Kidney epithelial cell (primary cell): Measurements from ENCODE around the gene MVB12B. TPM values are rescaled to one million over a fixed set of nuclear protein-coding genes. Genes with fewer than 3 reads are reported as not detected.

ENCODE experiments used
- DNase-seq: peaks from one replicate; pipeline ENCODE4 v3.0.0-alpha.2; 2010; ENCODE audit warnings: low read depth
- H3K27me3 ChIP-seq: 2 replicates; pipeline ENCODE4 v1.6.0; 2011; ENCODE audit warnings: low read length; ENCODE audit not compliant: control insufficient read depth, insufficient read depth
- H3K36me3 ChIP-seq: 2 replicates; pipeline ENCODE4 v1.5.1; 2011; ENCODE audit warnings: low read length; ENCODE audit not compliant: control insufficient read depth, insufficient read depth
- H3K4me3 ChIP-seq: 2 replicates; pipeline ENCODE4 v1.5.1; 2011; ENCODE audit warnings: low read depth, mild to moderate bottlenecking, control low read depth, low read length
- CTCF ChIP-seq: IDR thresholded peaks from 2 replicates; pipeline ENCODE4 v1.5.1; 2011; ENCODE audit warnings: mild to moderate bottlenecking, moderate library complexity, low read length, control low read depth, inconsistent platforms; ENCODE audit not compliant: insufficient read depth, poor library complexity, severe bottlenecking
- total RNA-seq: library from RNA; depleted of rRNA; stranded (reverse); fragments of >200 nt; gene quantifications from 2 replicates; pipeline ENCODE4 v1.2.3, GENCODE V29; 2015

MVB12B gene
- total RNA-seq, 1 donor from 2014 or later, result 13.1 TPM

- Histone ChIP-seq H3K4me3 (no peak overlapping the region), H3K27me3 (peaks cover 23% of the 10 kb centered on the region), H3K36me3 (no peaks in the 10 kb centered on the region)
- DNase-seq, result no peak
- no peak for TF ChIP-seq CTCF
Measured at GRCh38 chr9:126506361-126507317, 180.0 kb downstream of the MVB12B start.

- DNase-seq, result no peak
- no peak for TF ChIP-seq CTCF
- Histone ChIP-seq H3K27me3 (peaks cover 23% of the 10 kb centered on the region), H3K4me3 (no peak overlapping the region), H3K36me3 (no peaks in the 10 kb centered on the region)
Measured at GRCh38 chr9:126507318-126508109, 180.9 kb downstream of the MVB12B start.

- no peak overlapping the region for H3K4me3 ChIP-seq
- H3K27me3 ChIP-seq, result peaks cover 23% of the 10 kb centered on the region
- H3K36me3 ChIP-seq, result no peaks in the 10 kb centered on the region
- no peak for TF ChIP-seq CTCF
- DNase-seq, result no peak
Measured at GRCh38 chr9:126508171-126508591, 181.6 kb downstream of the MVB12B start.

GRCh38 chr9:126508928-126509327, 182.3 kb downstream of the MVB12B start:
- peaks cover 30% of the 10 kb centered on the region for H3K27me3 ChIP-seq
- no peak overlapping the region for H3K4me3 ChIP-seq
- no peak for TF ChIP-seq CTCF
- H3K36me3 ChIP-seq, result no peaks in the 10 kb centered on the region
- no peak for DNase-seq

DNA sequence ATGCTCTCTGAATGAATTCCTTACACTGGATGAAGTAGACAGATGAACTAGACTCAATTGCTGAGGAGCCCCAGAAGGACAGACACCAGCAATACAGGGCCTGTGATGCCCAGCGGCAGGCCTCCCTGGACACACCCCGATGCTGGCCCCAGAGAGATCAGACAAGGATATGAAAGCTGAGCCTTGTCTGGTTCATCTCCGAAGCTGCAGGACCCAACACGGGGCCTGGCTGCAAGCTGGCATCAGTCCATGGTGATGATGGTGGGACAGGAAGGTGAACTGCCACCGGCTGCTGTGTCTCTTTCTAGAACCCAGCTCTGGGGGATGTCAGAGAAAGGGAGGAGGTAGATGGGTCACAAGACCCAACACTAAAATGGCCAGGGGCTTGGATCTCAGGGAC, 183.1 kb downstream of the MVB12B start:
- no peak for DNase-seq
- TF ChIP-seq CTCF, result no peak
- H3K36me3 ChIP-seq, result no peaks in the 10 kb centered on the region
- H3K4me3 ChIP-seq, result no peak overlapping the region
- peaks cover 36% of the 10 kb centered on the region for H3K27me3 ChIP-seq
